Prostate gland (tissue), 2 donors: ENCODE data around the gene HSBP1L1.

ENCODE experiments used
- POLR2A ChIP-seq: fragments of 450-650 bp; IDR thresholded peaks from one replicate; pipeline ENCODE4 v1.6.1; 2016; ENCODE audit warnings: antibody characterized with exemption, mild to moderate bottlenecking
- POLR2AphosphoS5 ChIP-seq: sonication (generic); formaldehyde crosslinking; IDR thresholded peaks from one replicate; pipeline ENCODE4 v1.6.1; 2017; ENCODE audit warnings: antibody characterized with exemption
- TF ChIP-seq, protein P1 (sequence below), 4 experiments: fragments of 200-600 bp in 2 of 4; fragments of 450-650 bp in 2 of 4; sonication (generic) in 2 of 4; IDR thresholded peaks; 1 replicate in 3 of 4; 2 replicates in 1 of 4; pipeline ENCODE4 v1.5.1; 2016 to 2019; ENCODE audit warnings: antibody characterized with exemption in 4 of 4, mild to moderate bottlenecking in 2 of 4, moderate library complexity in 2 of 4

GRCh38 chr18:79980585-79980984, 16.1 kb downstream of the HSBP1L1 start:
- TF ChIP-seq, protein P1, sequence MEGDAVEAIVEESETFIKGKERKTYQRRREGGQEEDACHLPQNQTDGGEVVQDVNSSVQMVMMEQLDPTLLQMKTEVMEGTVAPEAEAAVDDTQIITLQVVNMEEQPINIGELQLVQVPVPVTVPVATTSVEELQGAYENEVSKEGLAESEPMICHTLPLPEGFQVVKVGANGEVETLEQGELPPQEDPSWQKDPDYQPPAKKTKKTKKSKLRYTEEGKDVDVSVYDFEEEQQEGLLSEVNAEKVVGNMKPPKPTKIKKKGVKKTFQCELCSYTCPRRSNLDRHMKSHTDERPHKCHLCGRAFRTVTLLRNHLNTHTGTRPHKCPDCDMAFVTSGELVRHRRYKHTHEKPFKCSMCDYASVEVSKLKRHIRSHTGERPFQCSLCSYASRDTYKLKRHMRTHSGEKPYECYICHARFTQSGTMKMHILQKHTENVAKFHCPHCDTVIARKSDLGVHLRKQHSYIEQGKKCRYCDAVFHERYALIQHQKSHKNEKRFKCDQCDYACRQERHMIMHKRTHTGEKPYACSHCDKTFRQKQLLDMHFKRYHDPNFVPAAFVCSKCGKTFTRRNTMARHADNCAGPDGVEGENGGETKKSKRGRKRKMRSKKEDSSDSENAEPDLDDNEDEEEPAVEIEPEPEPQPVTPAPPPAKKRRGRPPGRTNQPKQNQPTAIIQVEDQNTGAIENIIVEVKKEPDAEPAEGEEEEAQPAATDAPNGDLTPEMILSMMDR (IDR thresholded peaks at IDR 0.05), result no peak
- TF ChIP-seq POLR2A (no peak), POLR2AphosphoS5 (no peak)
